Measurements from ENCODE around the gene IFI27L1. TPM values are rescaled to one million over a fixed set of nuclear protein-coding genes. Genes with fewer than 3 reads are reported as not detected.

IFI27L1 gene
- total RNA-seq, 1 donor from 2014 or later, result 8.9 TPM

GRCh38 chr14:94045563-94046345 lies 35.4 kb upstream of the IFI27L1 start:
- TF ChIP-seq, protein P1, sequence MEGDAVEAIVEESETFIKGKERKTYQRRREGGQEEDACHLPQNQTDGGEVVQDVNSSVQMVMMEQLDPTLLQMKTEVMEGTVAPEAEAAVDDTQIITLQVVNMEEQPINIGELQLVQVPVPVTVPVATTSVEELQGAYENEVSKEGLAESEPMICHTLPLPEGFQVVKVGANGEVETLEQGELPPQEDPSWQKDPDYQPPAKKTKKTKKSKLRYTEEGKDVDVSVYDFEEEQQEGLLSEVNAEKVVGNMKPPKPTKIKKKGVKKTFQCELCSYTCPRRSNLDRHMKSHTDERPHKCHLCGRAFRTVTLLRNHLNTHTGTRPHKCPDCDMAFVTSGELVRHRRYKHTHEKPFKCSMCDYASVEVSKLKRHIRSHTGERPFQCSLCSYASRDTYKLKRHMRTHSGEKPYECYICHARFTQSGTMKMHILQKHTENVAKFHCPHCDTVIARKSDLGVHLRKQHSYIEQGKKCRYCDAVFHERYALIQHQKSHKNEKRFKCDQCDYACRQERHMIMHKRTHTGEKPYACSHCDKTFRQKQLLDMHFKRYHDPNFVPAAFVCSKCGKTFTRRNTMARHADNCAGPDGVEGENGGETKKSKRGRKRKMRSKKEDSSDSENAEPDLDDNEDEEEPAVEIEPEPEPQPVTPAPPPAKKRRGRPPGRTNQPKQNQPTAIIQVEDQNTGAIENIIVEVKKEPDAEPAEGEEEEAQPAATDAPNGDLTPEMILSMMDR (IDR thresholded peaks at IDR 0.05; ENCODE audit: borderline replicate concordance), result no peak
- Histone ChIP-seq H3K27ac (replicated peaks) (no peak overlapping the region), H3K36me3 (peaks cover 52% of the 10 kb centered on the region), H3K4me1 (peaks cover 50% of the 10 kb centered on the region), H3K4me3 (no peak overlapping the region), H3K9me3 (replicated peaks) (no peaks in the 10 kb centered on the region), H3K27me3 (ENCODE audit: low read depth) (no peaks in the 10 kb centered on the region)
- intact Hi-C loops (cut with micrococcal nuclease), result no loop called here
- no peak for DNase-seq

DNA sequence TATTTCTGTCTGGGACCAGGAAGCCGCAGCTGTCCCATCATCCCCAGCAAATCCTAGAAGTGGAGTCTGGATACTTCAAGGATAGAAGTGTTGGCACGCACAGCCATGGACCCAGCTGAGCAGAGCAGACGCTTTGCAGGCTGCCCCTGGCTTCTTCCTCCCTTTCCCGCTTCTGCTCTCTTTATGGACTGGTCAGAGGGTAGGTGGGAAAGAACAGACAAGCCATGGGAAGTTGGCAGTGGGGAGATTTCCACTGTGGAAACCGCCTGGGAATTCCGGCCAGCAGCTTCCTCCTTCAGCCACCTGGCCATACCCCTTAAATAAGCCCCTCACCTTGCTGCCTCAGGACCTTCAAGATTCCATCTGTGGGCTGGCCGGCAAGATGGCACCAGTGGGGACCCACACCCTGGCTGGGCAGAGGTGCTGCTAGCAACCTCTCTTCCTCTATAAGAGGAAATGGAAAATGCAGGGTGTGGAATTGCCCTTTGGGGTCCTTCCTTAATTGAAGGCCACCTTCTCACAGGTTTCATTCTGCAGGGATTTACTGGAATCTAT lies 34.3 kb upstream of the IFI27L1 start:
- no peak for DNase-seq
- Histone ChIP-seq H3K27ac (replicated peaks) (no peak overlapping the region), H3K36me3 (peaks cover 63% of the 10 kb centered on the region), H3K4me3 (no peak overlapping the region), H3K27me3 (ENCODE audit: low read depth) (no peaks in the 10 kb centered on the region), H3K4me1 (peaks cover 50% of the 10 kb centered on the region), H3K9me3 (replicated peaks) (no peaks in the 10 kb centered on the region)
- intact Hi-C loops (cut with micrococcal nuclease), result no loop called here
- TF ChIP-seq, protein P1 (IDR thresholded peaks at IDR 0.05; ENCODE audit: borderline replicate concordance), result no peak

DNA sequence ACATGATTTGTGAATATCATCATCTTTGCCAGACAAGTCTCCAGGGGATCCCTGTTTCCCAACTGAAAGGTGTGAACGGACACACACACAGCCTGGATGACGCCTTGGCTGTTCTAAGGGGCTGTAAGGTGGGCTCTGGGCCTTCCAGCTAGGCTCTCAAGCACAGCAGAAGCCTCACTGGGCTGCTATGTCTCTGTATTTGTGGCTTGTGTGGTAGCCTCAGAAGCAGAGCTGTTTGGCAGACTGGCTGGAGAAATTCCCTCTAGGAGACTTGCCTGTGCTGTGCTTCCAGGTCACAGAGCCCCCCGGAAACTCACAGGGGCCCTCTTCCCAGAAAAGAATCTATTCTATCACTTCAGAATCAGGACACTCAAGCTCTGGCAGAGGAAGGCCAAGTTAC lies 33.5 kb upstream of the IFI27L1 start:
- intact Hi-C loops (cut with micrococcal nuclease), result no loop called here
- no peaks in the 10 kb centered on the region for H3K27me3 ChIP-seq (ENCODE audit: low read depth)

DNA sequence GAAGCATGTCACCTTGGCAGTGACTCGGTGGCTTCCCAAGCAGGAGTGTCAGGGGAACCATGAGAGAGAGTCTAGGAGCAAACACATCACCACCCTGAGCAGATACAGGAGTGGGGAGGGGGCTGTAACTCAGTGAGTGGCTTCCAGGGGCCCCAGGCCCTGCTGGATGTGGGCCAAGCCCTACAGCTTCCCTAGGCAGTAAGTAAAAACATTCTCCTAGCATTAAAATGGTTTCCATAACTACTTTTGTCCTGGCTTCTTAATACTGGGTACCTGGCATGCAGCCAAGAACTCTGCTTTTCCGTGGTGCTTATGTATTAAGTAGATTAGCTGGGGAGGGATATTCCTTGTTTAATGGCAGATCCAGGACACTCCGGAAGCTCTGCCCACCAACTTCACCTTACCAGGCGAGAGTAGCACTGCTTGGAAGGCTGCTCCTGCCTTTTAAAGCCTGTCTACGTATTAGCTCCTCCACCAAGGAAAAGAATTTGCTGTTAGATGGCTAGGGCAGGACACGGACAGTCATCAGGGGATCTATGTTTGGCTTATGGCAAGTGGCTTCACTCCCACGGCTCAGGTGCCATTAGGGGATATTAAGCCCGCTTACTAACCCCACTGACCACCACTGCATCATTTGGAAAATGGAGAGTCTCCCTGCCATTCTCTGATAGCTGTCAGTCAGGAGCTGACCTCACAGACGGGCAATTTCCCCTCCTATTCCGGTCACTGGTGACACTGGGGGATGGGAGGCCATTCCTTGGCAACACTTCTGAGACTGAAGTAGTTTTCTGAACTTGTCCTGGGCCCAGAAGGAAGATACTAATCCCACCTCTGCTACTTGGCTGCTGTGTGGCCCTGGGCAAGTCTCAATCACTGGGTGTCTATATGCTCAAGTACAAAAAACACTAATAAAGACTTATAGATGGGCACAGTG lies 32.2 kb upstream of the IFI27L1 start:
- no peaks in the 10 kb centered on the region for H3K27me3 ChIP-seq (ENCODE audit: low read depth)
- TF ChIP-seq, protein P1 (IDR thresholded peaks at IDR 0.05; ENCODE audit: borderline replicate concordance), result no peak
- H3K4me1 ChIP-seq, result peaks cover 48% of the 10 kb centered on the region
- no peaks in the 10 kb centered on the region for H3K9me3 ChIP-seq (replicated peaks)
- H3K27ac ChIP-seq (replicated peaks), result peak overlapping the region; percentile 1
- peaks cover 84% of the 10 kb centered on the region for H3K36me3 ChIP-seq
- no peak for DNase-seq
- intact Hi-C loops (cut with micrococcal nuclease), result no loop called here
- no peak overlapping the region for H3K4me3 ChIP-seq

More for the DNA sequence above, 33.5 kb upstream of the IFI27L1 start:
- no peak for DNase-seq
- Histone ChIP-seq H3K36me3 (peaks cover 71% of the 10 kb centered on the region), H3K4me1 (peaks cover 50% of the 10 kb centered on the region), H3K4me3 (no peak overlapping the region), H3K9me3 (replicated peaks) (no peaks in the 10 kb centered on the region), H3K27ac (replicated peaks) (no peak overlapping the region)
- TF ChIP-seq, protein P1 (IDR thresholded peaks at IDR 0.05; ENCODE audit: borderline replicate concordance), result no peak

- no peak overlapping the region for H3K4me3 ChIP-seq
- TF ChIP-seq, protein P1 (IDR thresholded peaks at IDR 0.05; ENCODE audit: borderline replicate concordance), result no peak
- H3K27me3 ChIP-seq (ENCODE audit: low read depth), result no peaks in the 10 kb centered on the region
- H3K9me3 ChIP-seq (replicated peaks), result no peaks in the 10 kb centered on the region
- H3K4me1 ChIP-seq, result peaks cover 48% of the 10 kb centered on the region
- intact Hi-C loops (cut with micrococcal nuclease), result no loop called here
- DNase-seq, result no peak
- H3K27ac ChIP-seq (replicated peaks), result no peak overlapping the region
- peaks cover 91% of the 10 kb centered on the region for H3K36me3 ChIP-seq
These were observed 31.5 kb upstream of the IFI27L1 start for GRCh38 chr14:94049625-94050023.
